Activated CD4-positive, alpha-beta T cell treated with anti-CD3 and anti-CD28 coated beads for 48 hours (primary cell): ENCODE results near the gene ZNF83.
"Not testable (repeated sequence)": the region's sequence is repeated elsewhere in the genome, so short reads cannot be mapped to it uniquely, and the experiment has no call there.

Source experiments
- DNase-seq: peaks from one replicate; pipeline ENCODE4 v3.0.0-alpha.2; 2020

The ZNF83 gene

GRCh38 chr19:52638601-52639000 lies 446 bp upstream of the ZNF83 start:
- no peak for DNase-seq

DNA sequence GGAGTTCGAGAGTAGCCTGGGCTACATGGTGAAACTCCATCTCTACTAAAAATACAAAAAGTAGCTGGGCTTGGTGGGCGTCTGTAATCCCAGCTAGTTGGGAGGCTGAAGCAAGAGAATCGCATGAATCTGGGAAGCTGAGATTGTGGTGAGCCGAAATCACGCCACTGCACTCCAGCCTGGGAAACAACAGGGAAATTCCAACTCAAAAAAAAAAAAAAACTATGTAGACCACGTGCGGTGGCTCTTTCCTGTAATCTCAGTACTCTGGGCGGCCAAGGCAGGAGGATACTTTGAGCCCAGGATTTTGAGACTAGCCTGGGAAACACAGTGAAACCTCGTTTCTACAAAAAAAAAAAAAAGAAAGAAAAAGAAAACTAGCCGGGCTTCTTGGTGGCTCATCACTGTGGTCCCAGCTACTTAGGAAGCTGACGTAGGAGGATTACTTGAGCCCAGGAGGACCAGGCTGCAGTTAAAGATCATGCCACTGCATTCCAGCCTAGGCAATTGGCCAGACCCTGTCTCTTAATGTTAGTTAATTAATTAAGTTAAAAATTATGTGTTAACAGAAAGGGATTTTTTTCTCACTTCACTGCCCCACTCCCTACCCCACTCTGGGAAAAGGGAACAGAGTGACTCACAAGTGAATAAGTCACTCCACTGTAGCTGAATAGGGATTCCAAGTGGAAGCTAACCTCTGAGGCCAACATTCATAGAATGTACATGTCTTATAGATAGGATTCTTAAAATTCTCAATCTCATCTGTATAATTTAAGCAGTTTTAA lies 2.2 kb downstream of the ZNF83 start:
- no peak for DNase-seq

DNA sequence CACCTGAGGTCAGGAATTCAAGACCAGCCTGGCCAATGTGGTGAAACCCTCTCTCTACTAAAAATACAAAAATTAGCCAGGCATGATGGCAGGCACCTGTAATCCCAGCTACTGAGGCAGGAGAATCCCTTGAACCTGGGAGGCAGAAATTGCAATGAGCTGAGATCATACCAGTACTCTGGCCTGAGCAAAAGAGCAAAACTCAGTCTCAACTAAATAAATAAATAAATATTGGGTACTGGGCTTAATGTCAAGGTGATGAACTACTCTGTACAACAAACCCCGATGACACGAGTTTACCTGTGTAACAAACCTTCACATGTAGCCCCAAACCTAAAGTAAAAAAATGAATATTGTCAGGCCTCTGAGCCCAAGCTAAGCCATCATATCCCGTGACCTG lies 10.7 kb downstream of the ZNF83 start:
- not testable (repeated sequence) for DNase-seq

DNA sequence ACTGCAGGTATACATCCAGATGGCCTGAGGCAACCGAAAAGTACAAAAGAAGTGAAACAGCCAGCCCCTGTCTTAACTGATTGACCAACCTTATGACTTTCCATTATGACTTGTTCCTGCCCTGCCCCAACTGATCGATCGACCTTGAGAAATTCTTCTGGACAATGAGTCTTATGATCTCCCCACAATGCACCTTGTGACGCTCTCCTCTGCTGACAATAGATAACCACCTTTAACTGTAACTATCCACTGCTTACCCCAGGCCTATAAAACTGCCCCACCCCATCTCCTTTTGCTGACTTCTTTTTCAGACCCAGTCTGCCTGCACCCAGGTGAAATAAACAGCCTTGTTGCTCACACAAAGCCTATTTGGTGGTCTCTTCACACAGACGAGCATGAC lies 11.2 kb downstream of the ZNF83 start:
- DNase-seq = no peak

- DNase-seq = no peak
Measured at GRCh38 chr19:52622261-52622660, 15.9 kb downstream of the ZNF83 start.

- DNase-seq = no peak
Measured at GRCh38 chr19:52621376-52621775, 16.8 kb downstream of the ZNF83 start.

DNA sequence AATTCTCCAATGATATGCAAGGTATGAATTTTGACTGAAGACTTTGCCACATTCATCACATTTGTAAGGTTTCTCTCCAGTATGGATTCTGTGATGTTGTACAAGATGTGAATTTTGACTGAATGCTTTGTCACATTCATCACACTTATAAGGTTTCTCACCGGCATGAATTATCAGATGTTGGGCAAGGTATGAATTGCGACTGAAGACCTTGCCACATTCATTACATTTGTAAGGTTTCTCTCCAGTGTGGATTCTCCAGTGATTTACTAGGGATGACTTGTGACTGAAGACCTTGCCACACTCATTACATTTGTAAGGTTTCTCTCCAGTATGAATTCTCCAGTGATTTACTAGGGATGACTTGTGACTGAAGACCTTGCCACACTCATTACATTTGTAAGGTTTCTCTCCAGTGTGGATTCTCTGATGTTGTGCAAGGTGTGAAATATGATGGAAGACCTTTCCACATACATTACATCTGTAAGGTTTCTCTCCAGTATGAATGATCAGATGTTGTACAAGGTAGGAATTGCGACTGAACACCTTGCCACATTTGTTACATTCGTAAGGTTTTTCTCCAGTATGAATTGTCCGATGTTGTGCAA lies 24.8 kb downstream of the ZNF83 start:
- DNase-seq = no peak

DNA sequence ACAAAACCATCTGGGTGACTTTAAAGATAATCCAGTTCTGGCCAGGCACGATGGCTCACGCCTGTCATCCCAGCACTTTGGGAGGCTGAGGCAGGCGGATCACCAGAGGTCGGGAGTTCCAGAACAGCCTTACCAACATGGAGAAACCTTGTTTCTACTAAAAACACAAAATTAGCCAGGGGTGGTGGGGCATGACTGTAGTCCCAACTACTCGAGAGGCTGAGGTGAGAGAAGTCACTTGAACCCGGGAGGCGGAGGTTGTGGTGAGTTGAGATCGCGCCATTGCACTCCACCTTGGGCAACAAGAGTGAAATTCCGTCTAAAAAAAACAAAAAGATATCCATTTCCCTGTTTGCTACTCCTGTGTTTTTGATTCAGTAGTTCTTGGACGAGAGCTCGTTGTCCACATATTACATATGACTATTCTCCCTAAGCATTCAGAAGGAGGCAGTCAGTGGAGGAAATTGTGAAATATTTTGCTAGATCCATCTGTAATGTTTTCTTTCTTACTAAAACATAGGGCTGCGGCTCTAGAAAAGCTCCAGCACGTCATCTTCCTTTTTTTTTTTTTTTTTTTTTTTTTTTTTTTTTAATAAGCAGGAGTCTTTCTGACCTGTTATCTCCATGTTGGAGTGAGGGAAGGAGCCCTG lies 34.5 kb downstream of the ZNF83 start:
- no peak for DNase-seq

DNA sequence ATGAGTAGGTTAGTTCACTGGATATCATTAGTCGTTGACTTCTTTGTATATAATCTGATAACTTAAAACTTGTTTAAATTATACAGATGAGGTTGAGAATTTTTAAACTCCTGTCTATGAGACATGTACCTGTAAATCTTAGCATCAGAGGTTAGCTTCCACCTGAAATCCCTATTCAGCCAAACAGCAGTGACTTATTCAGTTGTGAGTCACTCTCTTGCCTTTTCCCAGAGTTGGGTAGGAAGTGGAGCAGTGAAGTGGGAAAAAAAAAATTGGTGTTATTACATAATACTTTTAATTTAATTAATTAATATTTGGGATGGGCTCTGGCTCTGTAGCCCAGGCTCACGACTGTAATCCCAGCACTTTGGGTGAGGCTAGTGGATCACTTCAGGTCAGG lies 35.2 kb downstream of the ZNF83 start:
- no peak for DNase-seq

DNA sequence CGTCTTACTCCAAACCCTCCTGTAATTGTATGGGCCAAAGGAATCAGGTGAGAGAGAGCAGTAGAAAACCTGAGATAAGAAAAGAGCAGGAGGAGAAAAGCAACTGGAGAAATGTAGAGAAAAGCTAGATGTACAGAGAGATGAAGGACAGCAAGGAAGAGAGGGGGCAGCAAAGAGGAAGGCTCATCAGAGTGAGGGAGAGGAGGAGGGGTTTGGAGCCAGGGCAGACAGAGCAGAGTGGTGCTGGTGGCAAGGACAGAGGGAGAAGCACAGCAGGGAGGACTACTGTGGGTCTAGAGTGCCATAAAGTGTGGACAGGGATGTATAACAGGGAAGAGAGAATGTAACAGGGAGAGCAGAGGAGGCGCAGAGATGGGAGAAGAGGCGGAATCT lies 36.2 kb downstream of the ZNF83 start:
- DNase-seq = not testable (repeated sequence)

DNA sequence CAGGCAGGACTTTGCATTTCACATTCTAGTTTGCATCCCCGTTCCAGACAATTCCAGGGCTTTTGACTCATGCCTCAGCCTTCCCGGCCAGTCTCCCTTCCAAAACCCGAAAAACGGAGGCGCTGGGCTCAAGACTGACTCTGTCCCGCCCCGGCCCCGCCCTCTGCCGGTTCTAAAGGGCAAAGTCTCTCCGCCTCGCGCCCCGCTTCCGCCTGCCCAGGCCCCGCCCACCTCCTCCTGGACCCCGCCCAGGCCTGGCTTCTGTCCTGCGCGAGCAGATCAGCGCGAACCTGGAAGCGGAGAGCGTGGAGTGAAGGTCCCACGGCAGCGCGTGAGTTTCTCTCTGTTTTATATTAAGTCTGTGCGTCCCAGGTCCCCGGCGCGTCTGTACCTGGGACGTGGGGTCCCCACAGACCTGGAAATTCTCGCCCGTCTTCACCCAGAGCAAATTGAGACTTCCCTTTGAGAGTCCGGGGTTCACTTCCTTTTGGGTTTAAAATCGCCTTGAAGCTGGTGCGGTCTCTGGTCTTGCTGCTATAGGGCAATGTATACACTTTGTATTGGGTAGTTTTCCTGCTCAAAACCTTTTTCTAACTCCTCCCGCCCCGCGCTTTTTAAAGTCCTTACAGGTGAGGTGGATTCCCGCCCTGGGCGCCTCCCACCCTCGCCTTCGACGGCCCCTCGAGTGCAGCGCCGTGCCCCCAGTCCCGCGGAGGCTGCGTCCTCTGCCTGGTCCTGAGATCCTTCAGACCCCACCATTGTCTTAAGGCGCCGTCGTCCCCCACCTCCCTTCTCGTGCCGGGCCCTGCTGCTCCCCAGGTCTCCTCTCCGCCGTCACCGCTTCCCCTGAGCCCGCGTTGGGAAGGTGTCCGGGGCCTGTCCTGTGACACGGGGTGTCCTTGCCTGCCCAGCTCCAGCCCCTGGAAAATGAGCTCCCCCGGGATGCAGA lies 36.9 kb downstream of the ZNF83 start:
- peak; percentile 95 for DNase-seq

GRCh38 chr19:52600639-52601024 lies 37.5 kb downstream of the ZNF83 start:
- peak; percentile 21 for DNase-seq

DNA sequence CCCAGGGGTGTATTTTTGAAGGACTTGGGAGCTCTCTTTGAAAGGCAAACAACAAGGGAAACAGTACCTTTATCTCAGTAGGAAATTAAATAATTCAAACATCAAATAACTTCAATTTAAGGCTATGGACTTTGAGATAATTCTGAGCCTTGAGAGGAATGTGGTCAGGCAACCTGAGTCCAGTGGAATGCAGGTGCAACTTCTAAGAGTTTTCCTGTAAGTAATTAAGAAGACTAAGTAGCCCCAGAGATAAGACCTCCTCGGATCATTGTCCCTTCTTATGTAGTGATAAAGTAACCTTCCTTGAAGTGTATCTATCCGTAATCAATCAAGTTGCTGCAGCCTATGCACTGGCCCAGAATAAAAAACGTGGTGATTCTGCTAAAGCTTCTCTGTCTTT lies 38.9 kb downstream of the ZNF83 start:
- DNase-seq = no peak

DNA sequence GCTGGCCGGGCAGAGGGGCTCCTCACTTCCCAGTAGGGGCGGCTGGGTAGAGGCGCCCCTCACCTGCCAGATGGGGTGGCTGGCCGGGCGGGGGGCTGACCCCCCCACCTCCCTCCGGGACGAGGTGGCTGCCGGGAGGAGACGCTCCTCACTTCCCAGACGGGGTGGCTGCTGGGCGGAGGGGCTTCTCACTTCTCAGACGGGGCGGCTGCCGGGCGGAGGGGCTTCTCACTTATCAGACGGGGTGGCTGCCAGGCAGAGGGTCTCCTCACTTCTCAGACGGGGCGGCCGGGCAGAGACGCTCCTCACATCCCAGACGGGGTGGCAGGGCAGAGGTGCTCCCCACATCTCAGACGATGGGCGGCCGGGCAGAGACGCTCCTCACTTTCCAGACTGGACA lies 44.7 kb downstream of the ZNF83 start:
- not testable (repeated sequence) for DNase-seq

GRCh38 chr19:52592301-52592700 lies 45.9 kb downstream of the ZNF83 start:
- peak; percentile 47 for DNase-seq

DNA sequence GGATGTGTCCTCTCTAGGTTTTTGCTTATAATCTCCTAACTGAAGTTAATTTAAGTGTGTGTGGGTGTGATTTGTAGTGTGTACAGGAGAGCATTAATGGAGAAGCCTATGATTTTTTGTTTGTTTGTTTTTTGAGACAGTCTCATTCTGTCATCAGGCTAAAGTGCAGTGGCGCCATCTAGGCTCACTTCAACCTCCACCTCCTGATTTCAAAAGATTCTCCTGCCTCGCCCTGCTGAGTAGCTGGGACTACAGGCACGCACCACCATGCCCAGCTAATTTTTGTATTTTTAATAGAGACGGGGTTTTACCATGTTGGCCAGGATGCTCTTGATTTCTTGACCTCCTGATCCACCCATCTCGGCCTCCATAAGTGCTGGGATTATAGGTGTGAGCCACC lies 47.4 kb downstream of the ZNF83 start:
- no peak for DNase-seq

GRCh38 chr19:52585604-52586003 lies 52.6 kb downstream of the ZNF83 start:
- DNase-seq = no peak

DNA sequence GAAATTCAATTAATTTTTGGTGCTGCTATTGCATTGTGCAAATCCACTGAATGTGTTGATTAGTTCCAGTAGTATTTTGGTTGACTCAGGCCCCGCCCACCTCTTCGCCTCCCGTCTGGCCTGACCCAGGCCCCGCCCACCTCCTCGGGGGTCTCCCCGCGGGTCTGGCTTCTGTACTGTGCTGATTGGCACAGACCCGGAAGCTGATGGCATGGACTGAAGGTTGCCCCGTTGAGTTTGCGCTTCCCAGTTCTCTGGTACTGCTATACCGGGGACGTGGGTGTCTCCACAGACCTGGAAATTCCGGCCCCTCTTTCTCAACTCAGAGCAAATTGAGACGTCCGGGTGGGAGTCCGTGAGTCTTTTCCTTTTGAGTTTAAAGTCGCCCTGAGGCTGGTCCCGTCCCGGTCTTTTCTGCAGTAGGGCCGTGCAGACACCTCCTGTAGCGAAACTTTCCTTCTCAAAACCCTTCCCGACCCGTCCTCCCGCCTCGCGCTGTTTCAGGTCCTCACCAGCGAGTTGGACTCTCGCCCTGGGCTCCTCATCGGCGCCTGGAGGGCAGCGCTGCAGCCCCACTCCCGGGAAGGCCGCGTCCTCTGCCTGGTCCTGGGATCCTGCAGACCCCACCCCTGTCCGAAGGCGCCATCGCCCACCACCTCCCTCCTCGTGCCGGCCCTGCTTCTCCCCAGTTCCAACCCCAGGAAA lies 53.3 kb downstream of the ZNF83 start:
- no peak for DNase-seq

- peak; percentile 96 for DNase-seq
Measured at GRCh38 chr19:52570000-52570861, 67.9 kb downstream of the ZNF83 start, which contains the start of gene ZNF701. Gene ZNF701 (plus strand): TSS chr19:52570287. CDS start chr19:52574148, 3,861 bp downstream.

DNA sequence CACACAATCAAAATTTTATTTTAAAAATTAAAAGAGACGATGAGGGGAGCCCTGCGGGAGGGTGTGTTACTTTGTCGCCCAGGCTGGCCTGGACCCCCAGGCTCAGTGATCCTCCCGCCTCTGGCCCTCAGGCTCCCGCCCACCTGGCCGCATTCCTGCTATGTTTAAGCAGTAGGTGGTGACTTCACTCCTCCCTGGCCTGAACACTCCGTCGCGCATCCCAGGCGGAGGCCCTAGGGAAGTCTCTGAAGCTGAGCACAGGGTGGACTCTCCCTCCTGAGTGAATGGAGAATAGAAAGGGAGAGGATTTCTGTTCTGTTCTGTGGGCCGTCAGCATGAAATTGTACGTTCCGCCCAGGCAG lies 68.5 kb downstream of the ZNF83 start:
- DNase-seq = peak; percentile 3

DNA sequence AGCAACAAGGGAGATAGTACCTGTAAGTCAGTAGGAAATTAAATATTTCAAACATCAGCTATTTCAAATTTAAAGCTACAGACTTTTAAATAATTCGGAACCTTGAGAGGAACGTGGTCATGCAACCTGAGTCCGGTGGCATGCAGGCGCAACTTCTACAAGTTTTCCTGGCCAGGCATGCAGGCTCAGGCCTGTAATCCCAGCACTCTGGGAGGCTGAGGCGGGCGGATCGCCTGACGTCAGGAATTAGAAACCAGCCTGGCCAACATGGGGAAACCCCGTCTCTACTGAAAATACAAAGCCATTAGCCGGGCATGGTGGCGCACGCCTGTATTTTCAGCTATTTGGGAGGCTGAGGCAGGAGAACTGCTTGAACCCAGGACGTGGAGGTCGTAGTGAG lies 70.2 kb downstream of the ZNF83 start:
- DNase-seq = no peak
